Liver (tissue), 9 donors: Measurements from ENCODE around the gene E2F3. TPM values are rescaled to one million over a fixed set of nuclear protein-coding genes. Genes with fewer than 3 reads are reported as not detected.

Source experiments
- DNase-seq: peaks from one replicate; pipeline ENCODE4 v3.0.0-alpha.2; 2017; ENCODE audit warnings: low spot score
- H3K27ac ChIP-seq, 2 donors: one replicate each; pipeline ENCODE4 v1.7.0; 2013; ENCODE audit warnings: inconsistent platforms in 2 of 2, low read length in 2 of 2, control low read depth in 1 of 2, low read depth in 1 of 2, mild to moderate bottlenecking in 1 of 2
- H3K27me3 ChIP-seq, 4 donors: one replicate each; pipeline versions ENCODE4 v1.6.1 to v1.7.0; 2013; ENCODE audit warnings: low read length in 3 of 4, inconsistent platforms in 1 of 4, mild to moderate bottlenecking in 1 of 4, moderate library complexity in 1 of 4; ENCODE audit not compliant: control insufficient read depth in 4 of 4, insufficient read depth in 4 of 4
- H3K36me3 ChIP-seq, 4 donors: one replicate each; pipeline versions ENCODE4 v1.6.1 to v1.7.0; 2013; ENCODE audit warnings: low read length in 3 of 4, mild to moderate bottlenecking in 3 of 4, low read depth in 1 of 4, moderate library complexity in 1 of 4; ENCODE audit not compliant: control insufficient read depth in 4 of 4, insufficient read depth in 3 of 4
- H3K4me1 ChIP-seq, 4 donors: one replicate each; pipeline versions ENCODE4 v1.6.1 to v1.7.0; 2013; ENCODE audit warnings: low read length in 3 of 4, mild to moderate bottlenecking in 3 of 4, moderate library complexity in 1 of 4; ENCODE audit not compliant: control insufficient read depth in 4 of 4, insufficient read depth in 4 of 4
- H3K4me3 ChIP-seq, 3 donors: one replicate each; pipeline versions ENCODE4 v1.6.1 to v1.7.0; 2013; ENCODE audit warnings: low read length in 3 of 3, control low read depth in 1 of 3, low read depth in 1 of 3, mild to moderate bottlenecking in 1 of 3
- H3K9ac ChIP-seq, 2 donors: one replicate each; pipeline ENCODE4 v1.7.0; 2013; ENCODE audit warnings: low read length in 2 of 2, mild to moderate bottlenecking in 2 of 2, moderate library complexity in 2 of 2, control low read depth in 1 of 2, low read depth in 1 of 2
- H3K9me3 ChIP-seq, 4 donors: one replicate each; pipeline versions ENCODE4 v1.6.1 to v1.7.0; 2013; ENCODE audit warnings: low read length in 3 of 4; ENCODE audit not compliant: control insufficient read depth in 4 of 4
- ATF3 ChIP-seq: IDR thresholded peaks from 2 replicates; pipeline ENCODE4 v1.6.1; 2016; ENCODE audit warnings: antibody characterized with exemption
- CTCF ChIP-seq: fragments of 150-350 bp; IDR thresholded peaks from 2 replicates; pipeline ENCODE4 v1.5.1; 2017; ENCODE audit warnings: improper control_type of control experiment, low read depth, low read length; ENCODE audit not compliant: missing input control
- EGR1 ChIP-seq, 2 donors: IDR thresholded peaks; 2 replicates each; pipeline ENCODE4 v1.6.1; 2016 to 2018; ENCODE audit warnings: antibody characterized with exemption in 2 of 2, low read depth in 2 of 2
- FOXA1 ChIP-seq: IDR thresholded peaks from 2 replicates; pipeline ENCODE4 v1.6.1; 2016; ENCODE audit warnings: antibody characterized with exemption
- FOXA2 ChIP-seq: IDR thresholded peaks from 2 replicates; pipeline ENCODE4 v1.6.1; 2016; ENCODE audit warnings: antibody characterized with exemption
- GABPA ChIP-seq, 2 donors: IDR thresholded peaks in 1 of 2; conservative IDR thresholded peaks in 1 of 2; 2 replicates each; pipeline ENCODE4 v1.6.1; 2016; ENCODE audit warnings: antibody characterized with exemption in 2 of 2, mild to moderate bottlenecking in 1 of 2, moderate library complexity in 1 of 2
- HNF4A ChIP-seq, 2 donors: conservative IDR thresholded peaks; 2 replicates each; pipeline ENCODE4 v1.6.1; 2016; ENCODE audit warnings: antibody characterized with exemption in 2 of 2, mild to moderate bottlenecking in 2 of 2
- HNF4G ChIP-seq: IDR thresholded peaks from 2 replicates; pipeline ENCODE4 v1.6.1; 2016; ENCODE audit warnings: antibody characterized with exemption
- JUND ChIP-seq, 2 donors: IDR thresholded peaks; 2 replicates each; pipeline ENCODE4 v1.6.1; 2016; ENCODE audit warnings: antibody characterized with exemption in 2 of 2
- MAX ChIP-seq: IDR thresholded peaks from 2 replicates; pipeline ENCODE4 v1.6.1; 2016; ENCODE audit warnings: antibody characterized with exemption
- NR2F2 ChIP-seq: IDR thresholded peaks from 2 replicates; pipeline ENCODE4 v1.6.1; 2016; ENCODE audit warnings: antibody characterized with exemption
- RAD21 ChIP-seq, 2 donors: IDR thresholded peaks; 2 replicates each; pipeline ENCODE4 v1.6.1; 2016; ENCODE audit warnings: antibody characterized with exemption in 2 of 2, mild to moderate bottlenecking in 2 of 2
- REST ChIP-seq: IDR thresholded peaks from 2 replicates; pipeline ENCODE4 v1.6.1; 2016; ENCODE audit warnings: antibody characterized with exemption, mild to moderate bottlenecking
- RXRA ChIP-seq, 2 donors: IDR thresholded peaks; 2 replicates each; pipeline ENCODE4 v1.6.1; 2017 to 2018; ENCODE audit warnings: antibody characterized with exemption in 2 of 2, mild to moderate bottlenecking in 1 of 2
- SP1 ChIP-seq: IDR thresholded peaks from 2 replicates; pipeline ENCODE4 v1.6.1; 2018; ENCODE audit warnings: antibody characterized with exemption, mild to moderate bottlenecking
- TAF1 ChIP-seq: conservative IDR thresholded peaks from 2 replicates; pipeline ENCODE4 v1.6.1; 2016; ENCODE audit warnings: antibody characterized with exemption, mild to moderate bottlenecking
- YY1 ChIP-seq: IDR thresholded peaks from 2 replicates; pipeline ENCODE4 v1.6.1; 2016; ENCODE audit warnings: antibody characterized with exemption, mild to moderate bottlenecking
- ZBTB33 ChIP-seq: IDR thresholded peaks from 2 replicates; pipeline ENCODE4 v1.6.1; 2016; ENCODE audit warnings: antibody characterized with exemption
- WGBS: extraction: QIAGEN DNeasy Blood & Tissue Kit; methylation state at CpG from one replicate; pipeline ENCODE4 v1.1.7; 2013; 5-methylcytosine and 5-hydroxymethylcytosine counted together
- polyA plus RNA-seq, 2 donors: library from polyadenylated mRNA; stranded (reverse) in 1 of 2; unstranded in 1 of 2; fragments of 200-250 nt in 1 of 2; fragments of >200 nt in 1 of 2; fragmentation: Nextera tagmentation in 1 of 2; extraction: Ambion mirVana in 1 of 2; gene quantifications; one replicate each; pipeline versions ENCODE4 v1.2.1 to v1.2.3, GENCODE V29; 2013 to 2015
- total RNA-seq, 2 donors: library from RNA; depleted of rRNA; stranded (reverse); fragments of >200 nt; gene quantifications; one replicate each; pipeline ENCODE4 v1.2.3, GENCODE V29; 2014
- donor health status: healthy.
- donor health status: healthy.
- donor health status: healthy.
- donor health status: healthy.
- donor health status: healthy.

E2F3 gene
- total and polyA plus RNA-seq, 4 donors = 1.4 to 5.0 (median 1.9) TPM

GRCh38 chr6:20538907-20539306, 137.2 kb downstream of the E2F3 start:
- peaks cover 0 to 3% (median 1%) of the 10 kb centered on the region in 4 donors for H3K36me3 ChIP-seq
- WGBS = 88% methylated on average over 4 of the region's 4 CpGs
- H3K27ac ChIP-seq = no peak overlapping the region
- no peaks in the 10 kb centered on the region for H3K27me3 ChIP-seq
- DNase-seq = no peak
- TF ChIP-seq REST (no peak), ZBTB33 (no peak), RAD21 (IDR thresholded peaks at IDR 0.05) (no peak), FOXA1 (no peak), NR2F2 (no peak)
- H3K4me1 ChIP-seq = peaks cover 5 to 17% (median 10%) of the 10 kb centered on the region in 4 donors
- H3K4me3 ChIP-seq = no peak overlapping the region
- H3K9ac ChIP-seq = no peak overlapping the region
- no peaks in the 10 kb centered on the region for H3K9me3 ChIP-seq

- DNase-seq = no peak
- 96% methylated on average over 2 of the region's 2 CpGs for WGBS
- peaks cover 5 to 17% (median 10%) of the 10 kb centered on the region in 4 donors for H3K4me1 ChIP-seq
- H3K4me3 ChIP-seq = no peak overlapping the region
- H3K9ac ChIP-seq = no peak overlapping the region
- H3K9me3 ChIP-seq = no peaks in the 10 kb centered on the region
- H3K27ac ChIP-seq = no peak overlapping the region
- H3K36me3 ChIP-seq = peaks cover 0 to 3% (median 1%) of the 10 kb centered on the region in 4 donors
- H3K27me3 ChIP-seq = no peaks in the 10 kb centered on the region
- TF ChIP-seq NR2F2 = no peak
- TF ChIP-seq TAF1 = no peak
- TF ChIP-seq YY1 = no peak
- TF ChIP-seq MAX = no peak
- no peak for TF ChIP-seq JUND (IDR thresholded peaks at IDR 0.05)
- TF ChIP-seq RXRA (IDR thresholded peaks at IDR 0.05) = no peak
- TF ChIP-seq ZBTB33 = no peak
- no peak for TF ChIP-seq HNF4G
- TF ChIP-seq GABPA (IDR thresholded peaks at IDR 0.05 in 1 of 2, conservative IDR thresholded peaks at IDR 0.05 in 1 of 2) = no peak
- TF ChIP-seq ATF3 = no peak
- no peak for TF ChIP-seq RAD21 (IDR thresholded peaks at IDR 0.05)
- no peak for TF ChIP-seq CTCF
- no peak for TF ChIP-seq FOXA1
- TF ChIP-seq EGR1 (IDR thresholded peaks at IDR 0.05; ENCODE audit: low read depth in 2 of 2) = no peak
- TF ChIP-seq FOXA2 = no peak
- no peak for TF ChIP-seq SP1
- no peak for TF ChIP-seq HNF4A (conservative IDR thresholded peaks at IDR 0.05)
- TF ChIP-seq REST = no peak
Measured at GRCh38 chr6:20539387-20539786, 137.7 kb downstream of the E2F3 start.
